HPDE6-E6E7 (cell line): ENCODE data around the gene NDE1.

ENCODE experiments used
- DNase-seq: peaks from one replicate; pipeline ENCODE4 v3.0.0; 2011; ENCODE audit warnings: missing footprints; ENCODE audit errors: extremely low spot score

NDE1 gene

GRCh38 chr16:15768201-15768600 is 118.2 kb downstream of the NDE1 start:
- no peak for DNase-seq

GRCh38 chr16:15769239-15769638 is 119.2 kb downstream of the NDE1 start:
- no peak for DNase-seq

GRCh38 chr16:15770107-15770506 is 120.1 kb downstream of the NDE1 start:
- no peak for DNase-seq

- DNase-seq = no peak
Measured at GRCh38 chr16:15770512-15770911, 120.5 kb downstream of the NDE1 start.

GRCh38 chr16:15771694-15772093 is 121.6 kb downstream of the NDE1 start:
- DNase-seq = no peak

- no peak for DNase-seq
Measured at GRCh38 chr16:15772579-15773293, 122.7 kb downstream of the NDE1 start.

- DNase-seq = no peak
Measured at GRCh38 chr16:15773968-15774367, 123.9 kb downstream of the NDE1 start.

GRCh38 chr16:15775209-15775608 is 125.2 kb downstream of the NDE1 start:
- no peak for DNase-seq

GRCh38 chr16:15775663-15776304 is 125.7 kb downstream of the NDE1 start:
- DNase-seq = no peak
